Neural cell (in vitro differentiated cells): Measurements from ENCODE around the gene VWA8.

Source experiments
- EZH2 ChIP-seq: fragments of 200-600, 300-800 bp; shearing (Covaris generic), sonication (generic); IDR thresholded peaks from 2 replicates; pipeline ENCODE4 v1.6.1; 2014; ENCODE audit warnings: antibody characterized with exemption, low read length, borderline replicate concordance, mild to moderate bottlenecking; ENCODE audit not compliant: insufficient read depth, poor library complexity, severe bottlenecking
- POLR2AphosphoS5 ChIP-seq: IDR thresholded peaks from 2 replicates; pipeline ENCODE4 v1.6.1; 2012
- RAD21 ChIP-seq: fragments of 450-650 bp; conservative IDR thresholded peaks from 2 replicates; pipeline ENCODE4 v1.6.1; 2014; ENCODE audit warnings: antibody characterized with exemption, mild to moderate bottlenecking, moderate library complexity
- TF ChIP-seq, protein P1 (sequence below): fragments of 450-650 bp; IDR thresholded peaks from 2 replicates; pipeline ENCODE4 v1.5.1; 2014; ENCODE audit warnings: antibody characterized with exemption, mild to moderate bottlenecking, moderate library complexity; ENCODE audit not compliant: poor library complexity, severe bottlenecking
- TF ChIP-seq, protein P2 (sequence below): IDR thresholded peaks from 2 replicates; pipeline ENCODE4 v1.6.1; 2012; ENCODE audit warnings: borderline replicate concordance

DNA sequence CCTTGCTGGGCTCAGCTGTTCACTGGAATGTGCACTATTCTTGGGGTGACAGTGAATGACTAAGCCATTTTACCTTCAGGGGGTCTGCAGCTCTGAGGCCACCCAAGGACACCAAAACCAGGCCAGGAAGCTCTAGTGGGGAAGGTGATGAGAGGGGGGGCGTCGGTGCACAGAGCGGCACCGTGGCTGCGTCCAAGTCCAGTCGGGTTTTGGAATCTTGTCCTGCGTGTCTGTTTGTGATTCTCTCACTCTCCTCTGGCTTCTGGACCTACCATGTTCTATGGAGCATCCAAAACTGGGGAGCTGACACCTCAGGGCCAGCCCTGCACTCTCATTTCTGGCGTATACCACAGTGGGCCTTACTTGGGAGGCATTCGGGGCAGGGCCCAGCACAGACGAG is 411.4 kb downstream of the VWA8 start:
- TF ChIP-seq, protein P1, sequence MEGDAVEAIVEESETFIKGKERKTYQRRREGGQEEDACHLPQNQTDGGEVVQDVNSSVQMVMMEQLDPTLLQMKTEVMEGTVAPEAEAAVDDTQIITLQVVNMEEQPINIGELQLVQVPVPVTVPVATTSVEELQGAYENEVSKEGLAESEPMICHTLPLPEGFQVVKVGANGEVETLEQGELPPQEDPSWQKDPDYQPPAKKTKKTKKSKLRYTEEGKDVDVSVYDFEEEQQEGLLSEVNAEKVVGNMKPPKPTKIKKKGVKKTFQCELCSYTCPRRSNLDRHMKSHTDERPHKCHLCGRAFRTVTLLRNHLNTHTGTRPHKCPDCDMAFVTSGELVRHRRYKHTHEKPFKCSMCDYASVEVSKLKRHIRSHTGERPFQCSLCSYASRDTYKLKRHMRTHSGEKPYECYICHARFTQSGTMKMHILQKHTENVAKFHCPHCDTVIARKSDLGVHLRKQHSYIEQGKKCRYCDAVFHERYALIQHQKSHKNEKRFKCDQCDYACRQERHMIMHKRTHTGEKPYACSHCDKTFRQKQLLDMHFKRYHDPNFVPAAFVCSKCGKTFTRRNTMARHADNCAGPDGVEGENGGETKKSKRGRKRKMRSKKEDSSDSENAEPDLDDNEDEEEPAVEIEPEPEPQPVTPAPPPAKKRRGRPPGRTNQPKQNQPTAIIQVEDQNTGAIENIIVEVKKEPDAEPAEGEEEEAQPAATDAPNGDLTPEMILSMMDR, result no peak
- TF ChIP-seq RAD21, result no peak
- TF ChIP-seq EZH2, result no peak
- no peak for TF ChIP-seq POLR2AphosphoS5
- TF ChIP-seq, protein P2, sequence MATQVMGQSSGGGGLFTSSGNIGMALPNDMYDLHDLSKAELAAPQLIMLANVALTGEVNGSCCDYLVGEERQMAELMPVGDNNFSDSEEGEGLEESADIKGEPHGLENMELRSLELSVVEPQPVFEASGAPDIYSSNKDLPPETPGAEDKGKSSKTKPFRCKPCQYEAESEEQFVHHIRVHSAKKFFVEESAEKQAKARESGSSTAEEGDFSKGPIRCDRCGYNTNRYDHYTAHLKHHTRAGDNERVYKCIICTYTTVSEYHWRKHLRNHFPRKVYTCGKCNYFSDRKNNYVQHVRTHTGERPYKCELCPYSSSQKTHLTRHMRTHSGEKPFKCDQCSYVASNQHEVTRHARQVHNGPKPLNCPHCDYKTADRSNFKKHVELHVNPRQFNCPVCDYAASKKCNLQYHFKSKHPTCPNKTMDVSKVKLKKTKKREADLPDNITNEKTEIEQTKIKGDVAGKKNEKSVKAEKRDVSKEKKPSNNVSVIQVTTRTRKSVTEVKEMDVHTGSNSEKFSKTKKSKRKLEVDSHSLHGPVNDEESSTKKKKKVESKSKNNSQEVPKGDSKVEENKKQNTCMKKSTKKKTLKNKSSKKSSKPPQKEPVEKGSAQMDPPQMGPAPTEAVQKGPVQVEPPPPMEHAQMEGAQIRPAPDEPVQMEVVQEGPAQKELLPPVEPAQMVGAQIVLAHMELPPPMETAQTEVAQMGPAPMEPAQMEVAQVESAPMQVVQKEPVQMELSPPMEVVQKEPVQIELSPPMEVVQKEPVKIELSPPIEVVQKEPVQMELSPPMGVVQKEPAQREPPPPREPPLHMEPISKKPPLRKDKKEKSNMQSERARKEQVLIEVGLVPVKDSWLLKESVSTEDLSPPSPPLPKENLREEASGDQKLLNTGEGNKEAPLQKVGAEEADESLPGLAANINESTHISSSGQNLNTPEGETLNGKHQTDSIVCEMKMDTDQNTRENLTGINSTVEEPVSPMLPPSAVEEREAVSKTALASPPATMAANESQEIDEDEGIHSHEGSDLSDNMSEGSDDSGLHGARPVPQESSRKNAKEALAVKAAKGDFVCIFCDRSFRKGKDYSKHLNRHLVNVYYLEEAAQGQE, result no peak
